Adrenal gland (tissue), 12 donors: Measurements from ENCODE around the gene PUSL1. TPM values are rescaled to one million over a fixed set of nuclear protein-coding genes. Genes with fewer than 3 reads are reported as not detected.
A peak's percentile ranks its signal among the peaks of the same experiment; 100 is the strongest.

Experiments
- DNase-seq, 7 donors: peaks; one replicate each; pipeline ENCODE4 v3.0.0-alpha.2; 2019 to 2020
- H3K27ac ChIP-seq, 5 donors: fragments of 200-600 bp; sonication (generic) in 4 of 5; 1 replicate in 3 of 5; 2 replicates in 2 of 5; pipeline versions ENCODE4 v1.5.1 to v1.8.0; 2016 to 2020; ENCODE audit warnings: mild to moderate bottlenecking in 1 of 5
- H3K27me3 ChIP-seq: fragments of 200-600 bp; 2 replicates; pipeline ENCODE4 v1.8.0; 2021
- H3K36me3 ChIP-seq, 2 donors: fragments of 200-600 bp; replicated peaks in 1 of 2; 1 replicate in 1 of 2; 2 replicates in 1 of 2; pipeline versions ENCODE4 v1.5.1 to v1.8.0; 2018 to 2022
- H3K4me1 ChIP-seq, 2 donors: fragments of 200-600 bp; replicated peaks in 1 of 2; 1 replicate in 1 of 2; 2 replicates in 1 of 2; pipeline versions ENCODE4 v1.5.1 to v1.8.0; 2018 to 2021
- H3K4me3 ChIP-seq, 4 donors: fragments of 200-600 bp; sonication (generic) in 3 of 4; one replicate each; pipeline ENCODE4 v1.5.1; 2016 to 2018
- H3K9me3 ChIP-seq, 3 donors: fragments of 200-600 bp; sonication (generic) in 1 of 3; replicated peaks in 1 of 3; 1 replicate in 2 of 3; 2 replicates in 1 of 3; pipeline versions ENCODE4 v1.5.1 to v1.8.0; 2016 to 2021
- CTCF ChIP-seq, 6 experiments: fragments of 450-650 bp in 4 of 6; fragments of 200-600 bp in 2 of 6; sonication (generic) in 1 of 6; IDR thresholded peaks; 1 replicate in 5 of 6; 2 replicates in 1 of 6; pipeline versions ENCODE4 v1.5.1 to v1.8.0; 2016 to 2021; ENCODE audit warnings: antibody characterized with exemption in 6 of 6, mild to moderate bottlenecking in 2 of 6, moderate library complexity in 1 of 6
- POLR2A ChIP-seq, 2 donors: fragments of 450-650 bp; IDR thresholded peaks; one replicate each; pipeline ENCODE4 v1.6.1; 2017; ENCODE audit warnings: antibody characterized with exemption in 2 of 2, mild to moderate bottlenecking in 2 of 2, moderate library complexity in 1 of 2
- WGBS, 4 donors: extraction: QIAGEN DNeasy Blood & Tissue Kit in 2 of 4; methylation state at CpG; one replicate each; pipeline versions ENCODE4 v1.1.5 to v1.1.7; 2013 to 2017; 5-methylcytosine and 5-hydroxymethylcytosine counted together
- intact Hi-C, 2 donors: fragments of 100-400 bp; cut with DNase I; formaldehyde crosslinking; loops; one replicate each; pipeline versions ENCODE4 v1.14.1 to v1.15.0; 2022 to 2023
- polyA plus RNA-seq, 3 donors: library from polyadenylated mRNA; stranded (reverse); fragments of 200-250 nt in 2 of 3; fragments of 350-450 nt in 1 of 3; fragmentation: Illumina TruSeq in 1 of 3; extraction: RNeasy Lipid Tissue Mini Kit (QIAGEN cat#74804) in 1 of 3; gene quantifications; one replicate each; pipeline ENCODE4 v1.2.3, GENCODE V29; 2013 to 2014
- total RNA-seq, 9 donors: library from RNA; depleted of rRNA in 4 of 9; stranded (reverse); fragments of >200 nt in 4 of 9; fragments of 120-200 nt in 1 of 9; fragmentation: NEBNext Ultra II Directional in 1 of 9; extraction: Animal tissue kit (Norgen Biotek cat#: 25700) in 1 of 9; gene quantifications; one replicate each; pipeline versions ENCODE4 v1.1.0 to v1.2.4, GENCODE V29; 2013 to 2023
- donor health status: healthy with polysubstance abuse.
- donor health status: Bipolar disorder and iron deficiency.
- donor health status: DM: yes; HTN: yes; CAD: no.
- donor health status: DM: no; HTN: no; CAD: no.
- donor health status: DM: no; HTN: no; CAD: no.
- donor health status: DM: yes; HTN: yes; CAD: no.

The PUSL1 gene
- total and polyA plus RNA-seq, 12 donors, result 2.5 to 43.8 (median 26.1) TPM

GRCh38 chr1:1346501-1346890 lies 38.1 kb downstream of the PUSL1 start:
- H3K27ac ChIP-seq, result peak overlapping the region in 3 of 5 donors; percentile 72 to 95 (median 85)
- intact Hi-C loops, result no loop called here
- 56 to 67% (median 62%) methylated on average over 3 to 10 of the region's 10 CpGs; no CpG with 5 or more reads in 1 of the 4 donors for WGBS, 4 donors

GRCh38 chr1:1347026-1347595 lies 38.7 kb downstream of the PUSL1 start:
- Histone ChIP-seq H3K27ac (peak overlapping the region; percentile 60 to 95 (median 75)), H3K27me3 (no peaks in the 10 kb centered on the region), H3K9me3 (no peaks in the 10 kb centered on the region), H3K36me3 (no peaks in the 10 kb centered on the region), H3K4me3 (peak overlapping the region in 1 of 4 donors; percentile 98), H3K4me1 (peaks cover 42 to 43% of the 10 kb centered on the region in 2 donors)
- intact Hi-C loops, result no loop called here
- 60 to 77% (median 61%) methylated on average over 5 to 10 of the region's 10 CpGs for WGBS, 4 donors
- TF ChIP-seq POLR2A (IDR thresholded peaks at IDR 0.05) (no peak), CTCF (IDR thresholded peaks at IDR 0.05) (no peak)
- DNase-seq, result no peak

More at GRCh38 chr1:1346501-1346890, 38.1 kb downstream of the PUSL1 start:
- DNase-seq, result no peak
- H3K9me3 ChIP-seq, result no peaks in the 10 kb centered on the region
- peak overlapping the region in 1 of 4 donors; percentile 98 for H3K4me3 ChIP-seq
- TF ChIP-seq CTCF (IDR thresholded peaks at IDR 0.05) (no peak), POLR2A (IDR thresholded peaks at IDR 0.05) (no peak)
- H3K27me3 ChIP-seq, result no peaks in the 10 kb centered on the region
- no peaks in the 10 kb centered on the region for H3K36me3 ChIP-seq
- peaks cover 38 to 43% of the 10 kb centered on the region in 2 donors for H3K4me1 ChIP-seq

- H3K9me3 ChIP-seq, result no peaks in the 10 kb centered on the region
- intact Hi-C loops, result no loop called here
- peaks cover 42 to 43% of the 10 kb centered on the region in 2 donors for H3K4me1 ChIP-seq
- 23 to 32% (median 28%) methylated on average over 10 to 26 of the region's 26 CpGs for WGBS, 4 donors
- peak overlapping the region; percentile 60 to 95 (median 75) for H3K27ac ChIP-seq
- TF ChIP-seq POLR2A (IDR thresholded peaks at IDR 0.05), result peak in 1 of 2 donors; percentile 76
- TF ChIP-seq CTCF (IDR thresholded peaks at IDR 0.05), result no peak
- peak in 6 of 7 donors; percentile 69 to 80 (median 76) for DNase-seq
- no peaks in the 10 kb centered on the region for H3K27me3 ChIP-seq
- H3K36me3 ChIP-seq, result no peaks in the 10 kb centered on the region
- H3K4me3 ChIP-seq, result peak overlapping the region in 3 of 4 donors; percentile 47 to 98 (median 50)
Measured at GRCh38 chr1:1347663-1348419, 39.4 kb downstream of the PUSL1 start.

GRCh38 chr1:1348420-1349255 lies 40.2 kb downstream of the PUSL1 start:
- H3K27me3 ChIP-seq, result peaks cover 7% of the 10 kb centered on the region
- H3K27ac ChIP-seq, result peak overlapping the region; percentile 60 to 95 (median 75)
- intact Hi-C loops, result no loop called here
- peak in 4 of 7 donors; percentile 68 to 82 (median 72) for DNase-seq
- no peaks in the 10 kb centered on the region for H3K36me3 ChIP-seq
- H3K4me1 ChIP-seq, result peaks cover 42 to 43% of the 10 kb centered on the region in 2 donors
- WGBS, 4 donors, result 0 to 1% methylated on average over 91 to 109 of the region's 109 CpGs; no CpG with 5 or more reads in 2 of the 4 donors
- H3K4me3 ChIP-seq, result peak overlapping the region; percentile 35 to 98 (median 48)
- no peaks in the 10 kb centered on the region for H3K9me3 ChIP-seq
- TF ChIP-seq CTCF (IDR thresholded peaks at IDR 0.05), result no peak
- no peak for TF ChIP-seq POLR2A (IDR thresholded peaks at IDR 0.05)
